HG03066 (cell line): Measurements from ENCODE around the gene CPSF7.
"Not testable (repeated sequence)": the region's sequence is repeated elsewhere in the genome, so short reads cannot be mapped to it uniquely, and the experiment has no call there.

Experiments
- ATAC-seq: cut with Tn5 transposase; IDR thresholded peaks from one replicate; pipeline ENCODE4 v1.9.1; 2021; ENCODE audit warnings: low read depth; ENCODE audit not compliant: unreplicated experiment

CPSF7 gene, protein sequence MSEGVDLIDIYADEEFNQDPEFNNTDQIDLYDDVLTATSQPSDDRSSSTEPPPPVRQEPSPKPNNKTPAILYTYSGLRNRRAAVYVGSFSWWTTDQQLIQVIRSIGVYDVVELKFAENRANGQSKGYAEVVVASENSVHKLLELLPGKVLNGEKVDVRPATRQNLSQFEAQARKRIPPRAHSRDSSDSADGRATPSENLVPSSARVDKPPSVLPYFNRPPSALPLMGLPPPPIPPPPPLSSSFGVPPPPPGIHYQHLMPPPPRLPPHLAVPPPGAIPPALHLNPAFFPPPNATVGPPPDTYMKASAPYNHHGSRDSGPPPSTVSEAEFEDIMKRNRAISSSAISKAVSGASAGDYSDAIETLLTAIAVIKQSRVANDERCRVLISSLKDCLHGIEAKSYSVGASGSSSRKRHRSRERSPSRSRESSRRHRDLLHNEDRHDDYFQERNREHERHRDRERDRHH

GRCh38 chr11:61429691-61430582 is at the start of gene CPSF7, which contains the start of gene SDHAF2:
Gene CPSF7, minus strand, starts transcription at chr11:61429975. Its CDS starts 740 bp downstream, at chr11:61429235.
Gene SDHAF2, plus strand, starts transcription at chr11:61430124. Its CDS starts 23 bp downstream, at chr11:61430147.
- ATAC-seq = peak; percentile 86

- ATAC-seq = no peak
Observed at GRCh38 chr11:61477727-61478148, 48.0 kb upstream of the CPSF7 start.

GRCh38 chr11:61477126-61477525 is 47.4 kb upstream of the CPSF7 start:
- ATAC-seq = no peak

- no peak for ATAC-seq
Observed at GRCh38 chr11:61476371-61476770, 46.6 kb upstream of the CPSF7 start.

DNA sequence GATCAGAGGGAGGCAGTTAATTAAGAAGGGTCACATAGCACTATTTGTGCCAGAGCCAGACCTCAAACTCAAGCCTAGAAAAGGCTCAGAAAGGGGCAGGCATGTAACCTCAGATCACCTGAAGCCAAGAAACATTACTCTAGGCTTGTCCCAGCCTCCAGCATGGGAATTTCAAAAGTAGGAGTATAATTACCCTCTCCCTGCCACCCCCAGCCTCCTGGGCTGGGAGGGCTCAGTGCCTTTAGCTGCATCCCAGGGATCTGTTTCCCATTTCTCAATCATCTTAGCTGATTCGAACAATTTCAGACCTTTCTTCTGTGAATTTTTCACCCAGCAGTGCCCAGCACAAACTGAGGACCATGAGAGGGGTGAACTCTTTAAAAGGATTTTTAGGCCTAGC is 45.7 kb upstream of the CPSF7 start:
- ATAC-seq = no peak

- ATAC-seq = no peak
Observed at GRCh38 chr11:61474013-61474643, 44.4 kb upstream of the CPSF7 start.

- ATAC-seq = no peak
Observed at GRCh38 chr11:61473370-61474012, 43.7 kb upstream of the CPSF7 start.

GRCh38 chr11:61472868-61473267 is 43.1 kb upstream of the CPSF7 start:
- no peak for ATAC-seq

DNA sequence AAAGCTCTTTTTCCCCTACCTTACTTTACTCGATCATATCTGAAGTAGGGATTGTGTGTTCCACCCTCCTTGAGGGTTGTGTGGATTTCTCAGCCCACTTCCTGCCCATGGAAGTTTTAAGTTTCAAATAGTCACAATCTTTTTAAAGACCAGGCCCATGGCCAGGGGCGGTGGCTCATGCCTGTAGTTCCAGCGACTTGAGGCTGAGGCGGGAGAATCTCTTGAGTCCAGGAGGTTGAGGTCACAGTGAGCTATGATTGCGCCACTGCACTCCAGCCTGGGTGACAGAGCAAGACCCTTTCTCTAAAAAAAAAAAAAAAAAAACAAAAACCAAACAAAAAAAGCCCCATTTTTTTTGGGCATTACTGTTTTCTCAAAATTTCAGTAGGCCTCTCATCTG is 42.5 kb upstream of the CPSF7 start:
- no peak for ATAC-seq

DNA sequence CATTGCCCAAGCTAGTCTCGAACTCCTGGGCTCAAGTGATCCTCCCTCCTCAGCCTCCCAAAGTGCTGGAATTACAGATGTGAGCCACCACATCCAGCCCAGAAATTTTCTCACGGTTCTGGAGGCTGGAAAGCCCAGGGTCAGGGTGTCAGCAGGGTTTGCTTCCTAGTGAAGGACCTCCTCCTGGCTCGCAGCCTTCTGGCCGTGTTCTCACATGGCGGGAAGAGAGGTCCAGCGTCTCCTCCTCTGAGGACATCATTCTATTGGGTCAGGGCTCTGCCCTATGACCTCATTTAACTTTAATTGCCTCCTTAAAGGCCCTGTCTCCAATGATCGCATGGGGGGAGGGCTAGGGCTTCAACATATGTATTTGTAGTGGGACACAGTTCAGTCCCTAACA is 38.2 kb upstream of the CPSF7 start:
- no peak for ATAC-seq

GRCh38 chr11:61467602-61468001 is 37.8 kb upstream of the CPSF7 start:
- not testable (repeated sequence) for ATAC-seq

DNA sequence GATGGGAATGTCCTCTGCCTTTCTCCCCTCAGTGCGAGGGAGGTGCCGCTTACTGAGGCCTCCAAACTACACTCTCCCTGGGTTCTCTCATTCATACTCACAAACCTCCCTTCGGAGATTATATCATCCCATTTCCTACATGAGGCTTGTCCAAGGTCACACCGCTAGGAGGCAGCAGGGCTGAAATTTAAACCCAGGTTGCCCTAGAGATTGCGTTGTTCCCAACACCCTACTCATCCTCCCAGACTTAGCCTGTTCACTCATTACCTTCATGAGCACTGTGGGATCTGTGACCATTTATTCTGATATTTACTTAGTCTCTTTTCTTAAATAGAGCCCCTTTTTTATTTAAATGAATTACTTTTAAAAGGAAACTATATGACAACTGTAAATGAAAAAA is 31.2 kb upstream of the CPSF7 start:
- ATAC-seq = no peak

GRCh38 chr11:61460474-61460881 is 30.7 kb upstream of the CPSF7 start:
- ATAC-seq = no peak

- no peak for ATAC-seq
Observed at GRCh38 chr11:61454520-61454919, 24.7 kb upstream of the CPSF7 start.

DNA sequence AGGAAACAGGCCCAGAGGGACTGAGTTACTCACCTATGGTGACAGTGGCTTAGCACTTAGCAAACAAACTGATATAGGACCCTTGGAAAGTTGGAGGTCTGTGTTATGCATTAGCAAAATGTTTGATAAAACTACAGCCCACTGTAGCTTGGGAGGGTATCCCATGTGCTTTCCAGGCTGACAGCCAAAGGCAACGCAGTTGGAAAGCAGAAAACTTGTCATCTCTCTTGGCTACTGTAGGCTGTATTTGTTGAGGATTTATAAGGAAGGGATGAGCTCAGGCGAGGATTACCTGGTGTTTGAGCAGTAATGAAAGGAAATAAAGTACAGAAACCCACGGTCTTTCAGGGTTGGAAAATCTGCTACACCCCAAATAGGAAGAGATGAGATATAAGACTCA is 23.9 kb upstream of the CPSF7 start:
- no peak for ATAC-seq

DNA sequence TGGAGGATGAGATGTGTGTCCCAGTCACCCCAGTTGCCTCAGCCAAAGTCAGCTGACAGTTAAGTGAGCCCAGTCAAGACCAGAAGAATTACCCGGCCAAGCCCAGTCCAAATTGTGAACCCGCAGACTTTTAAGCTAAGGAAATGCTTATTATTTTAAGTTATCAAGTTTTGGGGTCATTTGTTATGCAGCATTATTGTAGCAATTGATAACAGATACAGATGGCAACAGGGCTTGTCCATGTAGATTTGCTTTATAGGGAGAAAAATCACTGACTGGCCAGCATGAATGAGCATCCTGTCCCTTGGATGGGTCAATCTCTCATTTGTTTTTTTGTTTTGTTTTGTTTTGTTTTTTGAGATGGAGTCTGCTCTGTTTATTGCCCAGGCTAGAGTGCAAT is 23.1 kb upstream of the CPSF7 start:
- ATAC-seq = no peak

DNA sequence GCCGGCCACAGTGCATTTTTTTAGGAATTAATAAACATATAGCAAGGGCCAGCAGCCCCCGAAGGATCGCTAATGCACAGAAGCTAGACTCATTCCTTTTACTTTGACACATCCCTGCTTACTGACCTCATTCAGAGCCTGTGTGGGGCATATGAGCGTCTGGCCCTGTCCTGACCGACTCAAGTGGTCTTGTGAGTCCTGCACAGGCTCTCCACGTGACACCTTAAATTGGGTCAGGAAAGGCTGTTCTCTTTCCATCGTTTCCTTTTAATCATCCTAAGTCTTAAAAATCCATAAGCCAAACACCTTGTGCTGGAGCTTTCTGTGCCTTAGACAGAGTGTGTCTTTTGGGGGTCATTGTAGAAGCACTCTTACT is 18.8 kb upstream of the CPSF7 start:
- no peak for ATAC-seq

DNA sequence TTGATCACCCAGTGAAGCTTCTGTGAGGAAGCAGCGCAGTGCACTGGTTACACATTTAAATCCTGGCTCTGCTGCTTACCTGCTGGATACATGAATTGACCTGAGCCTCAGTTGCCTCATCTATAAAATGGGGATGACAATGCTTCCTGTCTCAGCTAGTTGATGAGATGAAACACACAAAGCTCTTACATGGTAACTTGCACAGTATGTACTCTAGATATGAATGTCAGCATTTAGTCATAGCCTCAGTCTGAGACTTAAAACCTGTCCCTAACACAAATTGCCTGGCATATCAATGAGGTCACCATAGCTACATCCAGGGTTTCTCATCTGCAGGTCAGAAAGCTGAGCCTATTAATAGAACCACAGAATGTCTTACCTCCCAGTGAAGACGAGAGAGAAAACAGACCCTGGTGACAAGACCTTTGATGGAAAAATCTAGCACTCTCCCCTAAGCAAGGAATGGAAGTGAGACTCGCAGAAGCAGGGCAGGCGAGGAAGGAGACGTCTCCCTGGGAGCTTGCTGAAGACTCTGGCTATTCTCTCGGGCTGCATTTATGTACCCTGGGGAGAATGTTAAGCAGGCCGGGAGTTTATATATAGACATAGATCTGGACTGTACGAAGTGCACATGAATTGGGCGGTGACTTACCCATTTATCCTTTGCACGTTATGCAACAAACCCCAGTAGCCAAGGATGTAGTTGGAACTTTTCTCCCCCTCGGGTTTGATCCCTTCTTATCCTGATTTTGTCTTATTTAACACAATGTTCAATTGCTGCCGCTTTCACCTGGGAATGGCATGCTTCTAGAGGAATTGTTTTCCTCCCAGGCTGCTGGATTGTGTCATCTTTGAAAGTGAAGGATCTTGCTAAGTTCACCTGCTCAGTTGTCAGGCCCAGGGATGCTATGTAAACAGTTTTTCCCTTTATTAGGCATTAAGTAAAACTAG is 18.1 kb upstream of the CPSF7 start:
- no peak for ATAC-seq

- no peak for ATAC-seq
Observed at GRCh38 chr11:61446211-61446651, 16.5 kb upstream of the CPSF7 start.
